ENCODE data around the gene CRELD1.

CRELD1 gene

DNA sequence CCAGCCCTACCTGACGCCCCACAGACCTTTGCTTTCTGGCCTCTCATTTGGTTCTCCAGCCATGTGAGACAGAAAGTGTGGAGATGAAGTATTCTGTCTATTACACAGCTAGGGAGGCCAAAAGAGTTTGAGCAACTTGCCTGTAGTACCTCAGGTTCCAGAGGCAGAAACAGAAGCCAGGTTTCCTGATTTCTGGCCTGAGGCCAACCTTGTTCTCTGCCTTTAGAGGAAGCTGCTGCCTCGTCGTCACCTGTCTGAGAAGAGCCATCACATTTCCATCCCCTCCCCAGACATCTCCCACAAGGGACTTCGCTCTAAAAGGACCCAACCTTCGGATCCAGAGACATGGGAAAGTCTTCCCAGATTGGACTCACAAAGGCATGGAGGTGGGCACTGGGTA lies 27.2 kb upstream of the CRELD1 start:
- DNase-seq, result no peak

DNA sequence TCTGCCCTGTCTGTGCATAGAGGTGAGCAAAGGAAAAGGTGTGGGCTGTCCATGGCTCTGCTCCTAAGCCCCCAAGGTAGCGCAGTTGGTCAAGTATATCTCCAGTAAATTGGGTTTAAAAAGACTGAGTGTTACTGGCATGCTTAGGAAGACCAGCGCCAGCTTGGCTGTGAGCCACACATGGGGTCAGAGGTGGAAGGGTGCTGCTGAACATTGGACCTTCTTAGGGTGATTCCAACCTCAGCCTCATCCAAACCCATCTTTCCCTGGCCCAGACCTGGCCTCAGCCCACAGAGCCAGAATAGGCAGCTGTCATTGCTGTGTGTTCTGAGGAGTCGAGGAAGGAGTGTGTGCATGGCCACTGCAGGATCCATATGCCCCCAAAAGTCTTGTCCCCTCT lies 25.3 kb upstream of the CRELD1 start:
- DNase-seq, result no peak

DNA sequence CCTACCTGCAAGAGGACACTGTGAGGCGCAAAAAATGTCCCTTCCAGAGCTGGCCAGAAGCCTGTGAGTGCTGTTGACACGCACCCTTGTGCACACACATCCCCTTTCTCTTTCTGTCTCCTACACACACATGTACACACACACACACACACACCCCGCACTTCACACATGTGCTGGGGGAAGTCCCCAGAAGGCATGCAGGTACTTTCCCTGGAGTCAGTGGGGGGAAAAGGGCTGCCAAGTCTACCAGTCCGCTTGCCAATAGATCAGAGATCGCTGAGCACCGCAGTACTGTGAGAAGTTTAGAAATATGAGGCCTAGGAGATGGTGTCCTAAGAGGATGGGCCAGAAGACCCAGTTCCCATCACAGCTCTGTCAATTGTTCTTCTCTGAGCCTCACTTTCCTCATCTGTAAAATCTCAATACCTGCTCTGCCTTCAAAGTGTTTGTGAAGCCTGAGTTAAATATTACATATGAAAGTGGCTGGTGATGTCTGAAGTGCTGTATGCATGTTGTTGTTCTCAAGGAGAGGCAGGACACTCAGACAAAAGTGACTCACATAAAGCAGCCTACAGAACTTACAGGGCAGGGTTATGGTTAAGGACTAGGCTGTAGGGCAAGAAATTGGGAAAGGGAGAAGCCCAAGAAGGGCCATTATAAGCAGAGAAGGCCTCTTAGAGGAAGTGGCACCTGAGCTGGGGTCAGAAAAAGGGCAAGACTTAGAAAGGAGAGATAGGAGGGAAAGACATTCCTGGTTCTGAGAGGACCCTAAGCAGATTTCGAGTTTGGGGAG lies 24.2 kb upstream of the CRELD1 start:
- no peak for DNase-seq

DNA sequence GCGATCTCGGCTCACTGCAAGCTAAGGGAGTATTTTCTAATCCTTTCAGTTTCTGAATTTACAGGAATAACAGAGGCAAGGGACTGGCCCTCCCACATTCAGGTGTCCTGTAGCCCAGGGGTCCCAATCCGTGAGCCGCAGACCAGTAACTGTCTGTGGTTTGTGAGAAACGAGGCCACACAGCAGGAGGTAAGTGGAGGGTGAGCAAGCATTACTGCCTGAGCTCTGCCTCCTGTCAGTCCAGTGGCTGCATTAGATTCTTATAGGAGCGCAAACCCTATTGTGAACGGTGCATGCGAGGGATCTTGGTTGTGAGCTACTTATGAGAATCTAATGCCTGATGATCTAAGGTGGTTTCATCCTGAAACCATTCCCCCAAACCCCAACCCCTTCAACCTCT lies 21.8 kb upstream of the CRELD1 start:
- no peak for DNase-seq

DNA sequence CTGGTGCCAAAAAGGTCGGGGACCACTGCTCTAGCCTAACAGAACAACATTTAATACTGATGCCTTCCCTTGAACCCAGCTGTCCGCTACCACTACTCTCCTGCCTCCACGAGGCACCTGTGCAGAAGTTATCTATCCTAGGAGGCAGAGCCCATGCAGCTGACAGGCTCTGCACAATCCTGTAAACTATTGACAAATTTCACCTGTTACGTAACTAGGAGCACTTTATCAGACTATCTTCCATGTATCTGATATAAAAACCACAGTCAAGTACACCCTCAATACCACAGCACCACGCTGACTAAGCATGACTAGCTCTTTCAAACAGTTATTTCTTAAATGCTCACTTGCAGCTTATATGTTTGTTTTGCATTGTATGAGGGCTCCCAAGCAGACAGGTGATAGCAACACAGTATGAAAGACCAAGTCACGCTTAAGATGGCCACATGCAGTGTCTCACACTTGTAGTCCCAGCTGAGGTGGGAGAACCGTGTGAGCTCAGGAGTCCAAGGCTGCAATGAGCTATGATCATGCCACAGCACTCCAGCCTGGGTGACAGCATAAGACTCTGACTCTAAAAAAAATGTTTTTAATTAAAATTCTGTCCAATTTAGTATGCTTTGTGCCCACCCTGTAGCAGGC lies 21.2 kb upstream of the CRELD1 start:
- no peak for DNase-seq

DNA sequence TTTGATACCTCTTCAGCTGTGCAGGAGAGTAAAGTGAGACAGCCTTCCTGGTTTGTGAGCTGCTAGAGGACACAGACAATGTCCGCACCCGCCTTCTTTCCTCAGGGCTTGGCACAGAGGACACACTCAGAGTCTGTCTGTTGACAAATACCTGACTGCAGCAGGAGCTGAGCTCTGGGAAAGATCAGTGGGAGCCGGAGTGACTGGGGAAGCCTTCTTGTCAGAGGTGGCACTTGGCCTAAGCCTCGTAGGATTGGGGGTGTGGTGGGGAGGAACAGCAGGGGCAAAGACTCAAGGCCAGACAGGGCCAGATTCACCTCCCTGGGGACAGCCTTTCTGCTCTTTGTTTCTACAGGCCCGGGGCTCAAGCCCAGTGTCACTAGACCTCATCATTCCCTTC lies 20.0 kb upstream of the CRELD1 start:
- no peak for DNase-seq

DNA sequence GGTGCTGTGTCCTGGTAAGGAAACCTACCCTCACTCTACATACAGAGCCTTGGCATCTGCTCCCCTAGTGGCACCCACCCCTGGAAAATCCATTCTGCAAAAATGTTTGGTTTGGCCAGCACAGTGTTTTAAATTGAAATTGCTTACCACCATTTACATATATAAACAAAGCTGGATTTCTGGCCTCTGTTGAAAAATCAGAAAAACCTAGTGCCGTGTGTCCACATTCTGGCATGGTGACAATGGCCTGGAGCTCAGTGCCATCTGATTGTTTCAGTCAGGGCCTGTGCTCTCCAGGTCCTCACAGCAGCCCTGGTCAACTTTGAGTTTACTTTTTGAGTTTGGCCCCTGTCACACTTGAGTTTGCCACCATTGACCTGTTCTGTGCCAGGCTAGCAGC lies 19.6 kb upstream of the CRELD1 start:
- no peak for DNase-seq

DNA sequence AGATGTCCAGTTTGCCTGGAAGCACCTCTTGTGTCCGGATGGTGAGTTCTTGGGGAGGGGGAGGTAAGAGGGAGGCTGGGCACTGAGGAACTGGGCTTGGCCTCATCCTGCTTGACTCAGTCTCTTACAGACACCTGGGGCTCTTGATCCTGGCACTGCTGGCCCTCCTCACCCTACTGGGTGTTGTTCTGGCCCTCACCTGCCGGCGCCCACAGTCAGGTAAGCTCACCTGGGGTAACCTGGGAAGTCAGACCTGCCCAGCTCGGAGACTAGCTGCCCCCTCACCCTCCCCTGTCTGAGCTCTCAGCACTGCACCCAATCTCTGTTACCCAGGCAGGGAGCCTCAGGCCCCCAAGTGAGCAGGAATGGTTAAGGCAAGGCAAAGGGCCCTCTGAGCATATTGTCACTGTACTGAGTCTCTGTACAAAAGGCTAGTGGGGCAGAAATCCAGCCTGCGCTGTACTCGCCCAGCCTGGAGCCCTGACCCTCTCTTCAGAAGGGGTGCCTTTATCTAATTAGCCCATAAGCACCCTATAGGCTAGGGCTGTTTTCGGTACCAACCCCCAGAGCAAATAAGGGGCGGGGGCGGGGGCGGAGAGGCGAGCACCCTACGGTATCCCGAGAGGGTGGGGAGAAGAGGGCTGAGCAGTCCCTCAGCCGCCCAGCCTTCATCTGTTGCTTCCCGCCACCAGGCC lies 18.9 kb upstream of the CRELD1 start:
- no peak for DNase-seq

DNA sequence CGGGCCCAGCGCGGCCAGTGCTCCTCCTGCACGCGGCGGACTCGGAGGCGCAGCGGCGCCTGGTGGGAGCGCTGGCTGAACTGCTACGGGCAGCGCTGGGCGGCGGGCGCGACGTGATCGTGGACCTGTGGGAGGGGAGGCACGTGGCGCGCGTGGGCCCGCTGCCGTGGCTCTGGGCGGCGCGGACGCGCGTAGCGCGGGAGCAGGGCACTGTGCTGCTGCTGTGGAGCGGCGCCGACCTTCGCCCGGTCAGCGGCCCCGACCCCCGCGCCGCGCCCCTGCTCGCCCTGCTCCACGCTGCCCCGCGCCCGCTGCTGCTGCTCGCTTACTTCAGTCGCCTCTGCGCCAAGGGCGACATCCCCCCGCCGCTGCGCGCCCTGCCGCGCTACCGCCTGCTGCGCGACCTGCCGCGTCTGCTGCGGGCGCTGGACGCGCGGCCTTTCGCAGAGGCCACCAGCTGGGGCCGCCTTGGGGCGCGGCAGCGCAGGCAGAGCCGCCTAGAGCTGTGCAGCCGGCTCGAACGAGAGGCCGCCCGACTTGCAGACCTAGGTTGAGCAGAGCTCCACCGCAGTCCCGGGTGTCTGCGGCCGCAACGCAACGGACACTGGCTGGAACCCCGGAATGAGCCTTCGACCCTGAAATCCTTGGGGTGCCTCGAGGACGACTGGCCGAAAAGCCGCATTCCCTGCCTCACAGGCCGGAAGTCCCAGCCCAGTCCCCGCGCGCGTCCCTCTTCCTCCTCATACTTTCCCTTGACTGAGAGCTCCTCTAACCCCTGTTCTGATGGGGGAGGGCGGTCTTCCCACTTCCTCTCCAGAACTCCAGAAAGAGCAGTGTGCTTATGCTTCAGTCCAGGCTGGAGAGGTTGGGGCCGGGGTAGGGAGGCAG lies 18.1 kb upstream of the CRELD1 start:
- peak; percentile 63 for DNase-seq

DNA sequence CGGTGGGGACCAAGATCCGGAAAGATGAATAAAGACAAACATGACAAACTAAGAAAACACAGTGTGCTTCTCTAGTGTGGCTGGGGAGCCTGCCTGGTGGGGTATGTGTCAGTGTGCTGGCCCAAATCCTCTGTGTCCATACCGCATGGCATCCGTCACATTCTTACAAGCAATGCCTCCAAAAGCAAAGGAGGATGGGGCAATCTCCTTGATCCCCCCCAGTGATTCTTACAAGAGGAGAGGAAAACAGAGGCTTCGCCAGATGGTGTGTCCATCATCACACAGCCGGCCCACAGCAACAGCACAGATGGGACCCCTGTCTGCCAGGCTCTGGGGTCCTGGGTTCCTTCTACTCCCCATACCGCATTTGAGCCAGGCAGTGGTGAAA lies 17.3 kb upstream of the CRELD1 start:
- DNase-seq, result peak; percentile 44

DNA sequence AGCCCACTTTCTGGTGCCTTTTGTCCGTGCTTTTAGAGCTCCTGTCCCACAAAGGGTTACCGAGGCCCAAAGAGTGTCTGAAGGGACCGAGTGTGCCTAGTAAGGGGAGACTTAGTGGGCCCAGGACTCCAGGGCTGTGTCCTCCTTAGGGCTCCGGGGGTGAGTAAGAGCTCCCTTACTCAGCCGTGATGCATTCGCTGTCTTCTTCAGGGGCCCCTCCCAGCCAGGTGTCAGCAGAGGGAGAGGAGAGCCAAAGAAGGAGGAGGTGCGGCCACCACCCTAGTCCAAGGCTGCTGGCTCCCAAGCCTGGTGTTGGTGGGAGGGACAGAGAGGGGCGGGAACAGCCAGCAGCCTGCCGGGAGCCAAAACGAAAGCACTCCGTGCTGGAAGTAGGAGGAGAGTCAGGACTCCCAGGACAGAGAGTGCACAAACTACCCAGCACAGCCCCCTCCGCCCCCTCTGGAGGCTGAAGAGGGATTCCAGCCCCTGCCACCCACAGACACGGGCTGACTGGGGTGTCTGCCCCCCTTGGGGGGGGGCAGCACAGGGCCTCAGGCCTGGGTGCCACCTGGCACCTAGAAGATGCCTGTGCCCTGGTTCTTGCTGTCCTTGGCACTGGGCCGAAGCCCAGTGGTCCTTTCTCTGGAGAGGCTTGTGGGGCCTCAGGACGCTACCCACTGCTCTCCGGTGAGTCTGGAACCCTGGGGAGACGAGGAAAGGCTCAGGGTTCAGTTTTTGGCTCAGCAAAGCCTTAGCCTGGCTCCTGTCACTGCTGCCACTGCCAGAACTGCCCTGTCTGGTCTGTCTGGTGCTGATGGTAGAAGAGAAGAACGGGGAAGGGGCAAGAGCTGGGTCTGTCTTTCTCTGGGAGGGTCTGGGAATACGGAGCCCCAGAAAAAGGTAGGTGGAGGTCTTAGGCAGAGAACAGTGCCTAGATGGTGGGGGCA lies 16.6 kb upstream of the CRELD1 start, which contains the start of gene IL17RC:
IL17RC (plus strand) TSS at position 365 of the 947 bp plus-strand sequence; CDS start at position 583, 218 bp downstream.
- DNase-seq, result peak; percentile 83

DNA sequence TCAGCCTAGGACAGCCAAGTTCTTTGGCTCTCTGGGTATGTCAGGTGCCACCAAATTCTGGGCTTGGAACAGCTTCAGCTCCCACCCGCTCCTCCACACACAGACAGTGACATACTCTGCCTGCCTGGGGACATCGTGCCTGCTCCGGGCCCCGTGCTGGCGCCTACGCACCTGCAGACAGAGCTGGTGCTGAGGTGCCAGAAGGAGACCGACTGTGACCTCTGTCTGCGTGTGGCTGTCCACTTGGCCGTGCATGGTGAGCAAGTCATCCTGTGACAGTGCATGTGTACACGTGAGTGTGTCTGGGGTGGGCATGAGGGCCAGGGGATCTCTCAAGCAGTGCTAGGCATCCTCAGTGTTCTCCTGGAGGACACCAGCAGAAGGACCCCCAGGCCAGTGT lies 15.8 kb upstream of the CRELD1 start:
- DNase-seq, result no peak

DNA sequence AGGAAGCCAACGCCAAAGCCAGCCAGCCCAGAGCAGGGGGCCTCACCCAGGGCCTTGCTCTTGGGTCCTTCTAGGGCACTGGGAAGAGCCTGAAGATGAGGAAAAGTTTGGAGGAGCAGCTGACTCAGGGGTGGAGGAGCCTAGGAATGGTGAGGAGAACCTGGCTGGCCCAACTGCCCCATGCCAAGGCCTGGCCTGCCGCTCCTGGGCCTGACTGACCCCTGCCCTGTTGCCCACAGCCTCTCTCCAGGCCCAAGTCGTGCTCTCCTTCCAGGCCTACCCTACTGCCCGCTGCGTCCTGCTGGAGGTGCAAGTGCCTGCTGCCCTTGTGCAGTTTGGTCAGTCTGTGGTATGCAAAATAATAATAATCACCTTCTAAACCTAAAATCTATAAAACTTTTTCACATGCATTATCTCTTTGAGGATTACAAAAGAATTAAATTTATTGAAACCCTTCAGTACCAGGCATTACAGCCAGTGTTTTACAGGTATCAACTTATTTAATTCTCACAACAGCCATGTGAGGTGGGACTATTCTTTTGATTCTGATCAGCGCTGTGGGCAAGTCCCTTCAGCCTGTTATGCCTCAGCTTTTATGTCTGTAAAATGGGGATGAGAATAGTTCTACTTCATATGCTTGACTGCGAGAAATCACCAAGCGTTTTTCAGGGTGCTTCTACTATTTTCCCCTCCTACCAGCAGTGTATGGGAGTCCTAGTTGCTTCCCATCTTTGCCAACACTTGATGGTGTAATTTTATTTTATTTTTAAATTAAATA lies 15.2 kb upstream of the CRELD1 start:
- no peak for DNase-seq

DNA sequence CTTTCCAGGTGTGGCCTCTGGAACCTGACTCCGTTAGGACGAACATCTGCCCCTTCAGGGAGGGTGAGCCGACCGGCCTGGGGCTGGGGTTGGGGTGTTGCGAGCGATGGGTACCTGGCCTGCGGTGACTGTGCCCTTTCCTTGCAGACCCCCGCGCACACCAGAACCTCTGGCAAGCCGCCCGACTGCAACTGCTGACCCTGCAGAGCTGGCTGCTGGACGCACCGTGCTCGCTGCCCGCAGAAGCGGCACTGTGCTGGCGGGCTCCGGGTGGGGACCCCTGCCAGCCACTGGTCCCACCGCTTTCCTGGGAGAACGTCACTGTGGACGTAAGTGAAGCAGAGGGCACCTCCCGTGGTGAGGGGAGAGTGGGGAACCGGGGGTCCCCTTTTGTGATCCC lies 5.5 kb upstream of the CRELD1 start:
- DNase-seq, result no peak

DNA sequence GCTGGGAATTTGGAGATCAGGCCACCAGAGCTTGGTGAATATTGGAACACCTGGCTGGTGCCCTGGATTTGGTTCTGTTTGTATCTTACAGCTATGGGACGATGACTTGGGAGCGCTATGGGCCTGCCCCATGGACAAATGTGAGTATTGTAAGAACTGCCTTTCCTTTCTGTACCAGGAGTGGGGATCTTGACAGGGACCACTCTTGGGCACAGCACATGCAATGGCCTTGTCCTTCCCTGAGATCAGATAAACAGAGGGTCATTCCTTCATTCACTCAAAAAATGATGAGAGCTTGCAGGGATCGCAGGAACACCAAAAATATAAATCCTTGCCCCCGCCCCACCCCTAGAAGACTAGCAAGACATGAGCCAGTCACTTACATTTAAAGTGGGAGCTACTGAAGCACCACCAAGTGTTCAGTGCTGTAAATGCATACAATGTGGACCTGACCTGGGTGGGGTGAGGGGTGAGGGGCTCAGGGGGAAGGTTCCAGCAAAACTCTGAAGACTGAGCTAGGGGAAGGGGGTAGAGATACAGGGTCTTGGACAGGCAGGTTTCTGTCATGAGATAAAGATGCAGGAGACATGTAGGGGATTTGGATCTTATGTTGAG lies 2.7 kb upstream of the CRELD1 start:
- no peak for DNase-seq

DNA sequence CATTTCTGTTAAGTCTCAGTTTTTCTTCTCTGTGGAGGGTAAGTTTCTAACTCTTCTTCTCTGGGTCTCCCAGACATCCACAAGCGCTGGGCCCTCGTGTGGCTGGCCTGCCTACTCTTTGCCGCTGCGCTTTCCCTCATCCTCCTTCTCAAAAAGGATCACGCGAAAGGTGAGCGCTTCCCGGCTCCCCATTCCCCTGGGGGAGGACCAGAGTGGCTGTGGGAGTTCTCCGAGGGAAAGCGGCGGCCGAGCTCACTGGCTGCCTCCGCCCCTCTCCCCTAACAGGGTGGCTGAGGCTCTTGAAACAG lies 1.1 kb upstream of the CRELD1 start:
- DNase-seq, result no peak

DNA sequence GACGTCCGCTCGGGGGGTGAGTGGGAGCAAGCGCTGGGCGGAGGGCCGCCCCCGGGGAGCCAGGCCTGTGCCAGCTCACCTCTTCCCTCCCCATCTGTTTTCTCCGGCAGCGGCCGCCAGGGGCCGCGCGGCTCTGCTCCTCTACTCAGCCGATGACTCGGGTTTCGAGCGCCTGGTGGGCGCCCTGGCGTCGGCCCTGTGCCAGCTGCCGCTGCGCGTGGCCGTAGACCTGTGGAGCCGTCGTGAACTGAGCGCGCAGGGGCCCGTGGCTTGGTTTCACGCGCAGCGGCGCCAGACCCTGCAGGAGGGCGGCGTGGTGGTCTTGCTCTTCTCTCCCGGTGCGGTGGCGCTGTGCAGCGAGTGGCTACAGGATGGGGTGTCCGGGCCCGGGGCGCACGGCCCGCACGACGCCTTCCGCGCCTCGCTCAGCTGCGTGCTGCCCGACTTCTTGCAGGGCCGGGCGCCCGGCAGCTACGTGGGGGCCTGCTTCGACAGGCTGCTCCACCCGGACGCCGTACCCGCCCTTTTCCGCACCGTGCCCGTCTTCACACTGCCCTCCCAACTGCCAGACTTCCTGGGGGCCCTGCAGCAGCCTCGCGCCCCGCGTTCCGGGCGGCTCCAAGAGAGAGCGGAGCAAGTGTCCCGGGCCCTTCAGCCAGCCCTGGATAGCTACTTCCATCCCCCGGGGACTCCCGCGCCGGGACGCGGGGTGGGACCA lies 632 bp upstream of the CRELD1 start:
- peak; percentile 71 for DNase-seq

DNA sequence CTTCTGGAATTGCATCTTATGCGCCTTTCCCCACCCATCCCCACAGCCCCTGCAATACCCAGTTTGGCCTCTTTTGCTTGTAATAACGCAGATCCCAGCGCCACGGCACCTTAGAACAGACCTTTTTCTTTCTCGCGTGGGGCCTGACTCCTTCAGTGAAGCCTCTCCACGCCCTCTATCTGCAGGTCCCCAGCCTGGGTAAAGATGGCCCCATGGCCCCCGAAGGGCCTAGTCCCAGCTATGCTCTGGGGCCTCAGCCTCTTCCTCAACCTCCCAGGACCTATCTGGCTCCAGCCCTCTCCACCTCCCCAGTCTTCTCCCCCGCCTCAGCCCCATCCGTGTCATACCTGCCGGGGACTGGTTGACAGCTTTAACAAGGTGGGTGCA lies 594 bp downstream of the CRELD1 start:
- DNase-seq, result no peak

DNA sequence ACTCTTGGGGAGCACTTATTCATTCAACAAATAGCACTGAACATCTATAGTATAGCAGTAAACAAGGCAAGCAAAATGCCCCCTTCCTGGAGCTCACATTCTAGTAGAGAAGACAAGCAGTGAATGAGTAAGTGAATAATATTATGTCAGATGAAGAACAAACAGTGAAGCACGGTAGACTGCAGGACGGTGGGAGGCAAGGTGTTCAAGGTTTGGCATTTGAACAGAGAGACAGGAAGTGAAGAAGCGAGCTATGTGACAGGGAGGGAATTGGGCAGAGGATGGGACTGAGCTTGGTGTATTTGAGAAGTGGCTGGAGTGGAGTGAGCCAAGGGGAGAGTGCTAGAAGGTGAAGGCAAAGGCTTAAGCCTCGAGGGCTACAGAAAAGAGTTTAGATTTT lies 1.4 kb downstream of the CRELD1 start:
- no peak for DNase-seq
